H1 (cell line): ENCODE results near the gene ARMC7. TPM values are rescaled to one million over a fixed set of nuclear protein-coding genes. Genes with fewer than 3 reads are reported as not detected.

Experiments used
- CTCF ChIA-PET: fragments of 300-600 bp; sonication (Branson Sonifier 250); formaldehyde crosslinking; loops from one replicate; lab custom pipeline; 2021; ENCODE audit not compliant: partially characterized antibody; lab: Charles Lee
- POLR2A ChIA-PET: fragments of 300-600 bp; sonication (Branson Sonifier 250); formaldehyde crosslinking; loops from one replicate; lab custom pipeline; 2021; ENCODE audit warnings: inconsistent platforms; ENCODE audit not compliant: partially characterized antibody; lab: Charles Lee
- DNase-seq, 2 experiments: peaks; one replicate each; pipeline versions ENCODE4 v3.0.0 to v3.0.0-alpha.2; 2010 to 2022; ENCODE audit warnings: low spot score in 2 of 2, low read depth in 1 of 2, mixed read lengths in 1 of 2
- FAIRE-seq: peaks from 2 replicates; lab custom pipeline; 2011; peaks lifted over from hg19 to GRCh38; lab: Jason Lieb, UNC
- H2AFZ ChIP-seq: 2 replicates; pipeline ENCODE4 v1.8.1; 2012; ENCODE audit warnings: low read length, inconsistent platforms
- H2AK5ac ChIP-seq: 2 replicates; pipeline ENCODE4 v1.6.1; 2013; ENCODE audit warnings: low read depth, low read length
- H2BK120ac ChIP-seq: replicated peaks from 2 replicates; pipeline ENCODE3; 2013; ENCODE audit warnings: low read depth, low read length, inconsistent platforms
- H2BK12ac ChIP-seq: 2 replicates; pipeline ENCODE4 v1.6.1; 2013; ENCODE audit warnings: low read depth, low read length
- H2BK15ac ChIP-seq: 2 replicates; pipeline ENCODE4 v1.6.1; 2013; ENCODE audit warnings: low read length
- H2BK20ac ChIP-seq: 2 replicates; pipeline ENCODE4 v1.6.1; 2013; ENCODE audit warnings: low read length
- H2BK5ac ChIP-seq: 2 replicates; pipeline ENCODE4 v1.6.1; 2013; ENCODE audit warnings: low read depth, low read length
- H3K14ac ChIP-seq: 2 replicates; pipeline ENCODE4 v1.6.1; 2013; ENCODE audit warnings: inconsistent platforms; ENCODE audit not compliant: insufficient read length
- H3K18ac ChIP-seq: 2 replicates; pipeline ENCODE4 v1.6.1; 2013; ENCODE audit warnings: low read length; ENCODE audit errors: extremely low read depth
- H3K23ac ChIP-seq: 2 replicates; pipeline ENCODE4 v1.6.1; 2013; ENCODE audit warnings: inconsistent platforms; ENCODE audit not compliant: insufficient read length
- H3K23me2 ChIP-seq: 2 replicates; pipeline ENCODE4 v1.6.1; 2013; ENCODE audit warnings: low read depth, low read length
- H3K27ac ChIP-seq: 2 replicates; pipeline ENCODE4 v1.6.1; 2011; ENCODE audit warnings: low read depth, low read length, inconsistent platforms
- H3K27me3 ChIP-seq, 4 experiments: replicated peaks in 1 of 4; 1 replicate in 1 of 4; 2 replicates in 3 of 4; pipeline versions ENCODE4 v1.6.1 to v1.8.1; 2011 to 2013; ENCODE audit warnings: low read length in 3 of 4, mild to moderate bottlenecking in 3 of 4, inconsistent platforms in 2 of 4, mixed read lengths in 2 of 4, moderate library complexity in 1 of 4; ENCODE audit not compliant: control insufficient read depth in 3 of 4, insufficient read depth in 3 of 4; ENCODE audit errors: extremely low read depth in 1 of 4
- H3K36me3 ChIP-seq, 4 experiments: 2 replicates each; pipeline versions ENCODE4 v1.6.1 to v1.8.1; 2011 to 2013; ENCODE audit warnings: mild to moderate bottlenecking in 4 of 4, low read length in 3 of 4, moderate library complexity in 2 of 4, control low read depth in 1 of 4, inconsistent platforms in 1 of 4; ENCODE audit not compliant: insufficient read depth in 4 of 4, control insufficient read depth in 2 of 4
- H3K4ac ChIP-seq: replicated peaks from 2 replicates; pipeline ENCODE3; 2013; ENCODE audit warnings: low read length, low read depth, mixed read lengths, inconsistent platforms; ENCODE audit not compliant: insufficient read length
- H3K4me1 ChIP-seq, 4 experiments: replicated peaks in 1 of 4; 1 replicate in 1 of 4; 2 replicates in 3 of 4; pipeline versions ENCODE4 v1.6.1 to v1.8.1; 2011 to 2013; ENCODE audit warnings: low read length in 3 of 4, inconsistent platforms in 2 of 4, mixed read lengths in 1 of 4; ENCODE audit not compliant: insufficient read depth in 4 of 4, control insufficient read depth in 3 of 4
- H3K4me2 ChIP-seq, 2 experiments: 2 replicates each; pipeline versions ENCODE4 v1.6.1 to v1.8.1; 2011 to 2013; ENCODE audit warnings: low read depth in 2 of 2, low read length in 2 of 2, control low read depth in 1 of 2, inconsistent platforms in 1 of 2, mild to moderate bottlenecking in 1 of 2; ENCODE audit not compliant: insufficient read depth in 1 of 2
- H3K4me3 ChIP-seq, 4 experiments: fragments of 200-600, 300-600 bp in 1 of 4; sonication (generic), shearing (Covaris generic), sonication (Bioruptor Twin) in 1 of 4; 2 replicates each; pipeline versions ENCODE4 v1.5.1 to v1.8.1; 2011 to 2016; ENCODE audit warnings: low read length in 4 of 4, low read depth in 3 of 4, control low read depth in 2 of 4, inconsistent platforms in 2 of 4, mild to moderate bottlenecking in 2 of 4, mixed read lengths in 1 of 4, moderate library complexity in 1 of 4; ENCODE audit not compliant: insufficient read depth in 2 of 4; ENCODE audit errors: extremely low read depth in 1 of 4
- H3K56ac ChIP-seq: replicated peaks from 2 replicates; pipeline ENCODE3; 2013; ENCODE audit warnings: low read depth, mild to moderate bottlenecking, mixed read lengths, low read length, inconsistent platforms; ENCODE audit not compliant: insufficient read length
- H3K79me1 ChIP-seq: 2 replicates; pipeline ENCODE4 v1.6.1; 2013; ENCODE audit warnings: low read depth, low read length, control low read depth
- H3K79me2 ChIP-seq, 2 experiments: 2 replicates each; pipeline versions ENCODE4 v1.6.1 to v1.8.1; 2012 to 2013; ENCODE audit warnings: low read length in 2 of 2, mild to moderate bottlenecking in 2 of 2, inconsistent platforms in 1 of 2; ENCODE audit not compliant: insufficient read depth in 2 of 2, control insufficient read depth in 1 of 2
- H3K9ac ChIP-seq, 4 experiments: replicated peaks in 1 of 4; 1 replicate in 1 of 4; 2 replicates in 3 of 4; pipeline versions ENCODE4 v1.6.1 to v1.8.1; 2011 to 2013; ENCODE audit warnings: low read depth in 3 of 4, low read length in 3 of 4, control low read depth in 2 of 4, mild to moderate bottlenecking in 2 of 4, moderate library complexity in 2 of 4, inconsistent platforms in 1 of 4; ENCODE audit errors: extremely low read depth in 1 of 4
- H3K9me3 ChIP-seq, 2 experiments: 2 replicates each; pipeline versions ENCODE4 v1.6.1 to v1.8.1; 2012 to 2013; ENCODE audit warnings: mild to moderate bottlenecking in 2 of 2, moderate library complexity in 2 of 2, control low read depth in 1 of 2, inconsistent platforms in 1 of 2, low read depth in 1 of 2, low read length in 1 of 2, mixed read lengths in 1 of 2; ENCODE audit not compliant: insufficient read depth in 2 of 2
- H4K20me1 ChIP-seq, 2 experiments: replicated peaks in 1 of 2; 2 replicates each; pipeline versions ENCODE3 to v1.8.1; 2011 to 2013; ENCODE audit warnings: inconsistent platforms in 2 of 2, low read length in 2 of 2, mild to moderate bottlenecking in 1 of 2; ENCODE audit not compliant: insufficient read depth in 2 of 2, control insufficient read depth in 1 of 2
- H4K5ac ChIP-seq: 2 replicates; pipeline ENCODE4 v1.6.1; 2013; ENCODE audit warnings: low read length, low read depth, mixed read lengths, inconsistent platforms; ENCODE audit not compliant: insufficient read length
- H4K8ac ChIP-seq: 2 replicates; pipeline ENCODE4 v1.8.0; 2013; ENCODE audit warnings: mild to moderate bottlenecking, moderate library complexity, low read length, inconsistent platforms; ENCODE audit not compliant: insufficient read depth; ENCODE audit errors: extremely low read depth
- H4K91ac ChIP-seq: replicated peaks from 2 replicates; pipeline ENCODE3; 2013; ENCODE audit warnings: low read length, mixed read lengths, inconsistent platforms; ENCODE audit not compliant: insufficient read length
- CTBP2 ChIP-seq: IDR thresholded peaks from 2 replicates; pipeline ENCODE4 v1.7.0; 2011; ENCODE audit warnings: borderline replicate concordance, mild to moderate bottlenecking, moderate library complexity, mixed read lengths, low read length; ENCODE audit not compliant: insufficient read depth, insufficient read length
- SRF ChIP-seq: IDR thresholded peaks from 2 replicates; pipeline ENCODE4 v1.6.1; 2011; ENCODE audit warnings: mild to moderate bottlenecking, low read depth, low read length, moderate library complexity
- YY1 ChIP-seq: IDR thresholded peaks from 2 replicates; pipeline ENCODE4 v1.6.1; 2011; ENCODE audit warnings: low read depth, mild to moderate bottlenecking, low read length
- WGBS, 2 experiments: shearing (Covaris generic) in 1 of 2; methylation state at CpG; one replicate each; pipeline versions ENCODE4 v1.1.6 to v1.1.7; 2013 to 2015; ENCODE audit warnings: low lambda C conversion rate in 2 of 2, mixed read lengths in 2 of 2, inconsistent platforms in 1 of 2, low coverage in 1 of 2, missing lambda C conversion rate in 1 of 2; ENCODE audit not compliant: insufficient replicate concordance in 2 of 2, insufficient coverage in 1 of 2, insufficient read length in 1 of 2; ENCODE audit errors: extremely low coverage in 1 of 2, missing lambda C conversion rate in 1 of 2; 5-methylcytosine and 5-hydroxymethylcytosine counted together
- polyA plus RNA-seq, 7 experiments: library from polyadenylated mRNA; depleted of rRNA in 3 of 7; stranded (reverse) in 5 of 7; unstranded in 2 of 7; fragments of >200 nt in 5 of 7; fragments of 200-250 nt in 2 of 7; gene quantifications; 1 replicate in 5 of 7; 2 replicates in 1 of 7; 4 replicates in 1 of 7; pipeline versions ENCODE4 v1.2.1 to v1.2.3, GENCODE V29; 2011 to 2013; ENCODE audit warnings: missing spikeins in 2 of 7, mixed read lengths in 2 of 7
- total RNA-seq: library from RNA; stranded (reverse); fragmentation: NEBNext Ultra II Directional; extraction: Animal tissue kit (Norgen Biotek cat#: 25700); gene quantifications from 2 replicates; pipeline ENCODE4 v1.2.1, GENCODE V29; 2021

The ARMC7 gene
- total and polyA plus RNA-seq, 2 of the 8 experiments (the other 6 are each of a cell fraction or from before 2014, with no cell fraction given) = 9.8 to 13.6 TPM

DNA sequence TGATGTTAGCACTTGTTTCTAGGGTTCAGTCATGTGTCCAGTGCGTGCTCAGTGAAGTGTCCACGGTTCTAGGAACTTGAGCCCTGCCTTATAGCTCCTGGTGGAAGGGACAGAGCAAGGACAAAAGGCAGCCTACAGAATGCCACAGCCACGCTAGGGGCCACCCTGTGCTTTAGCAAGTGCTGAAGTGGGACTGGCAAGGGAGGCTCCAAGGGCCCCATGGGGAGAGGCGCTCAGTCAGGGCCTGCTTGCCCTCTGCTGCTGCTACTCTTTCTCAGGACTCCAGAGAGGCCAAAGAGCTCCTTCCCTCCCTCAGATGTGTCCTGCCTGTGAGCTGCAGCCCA lies 15.0 kb downstream of the ARMC7 start:
- H3K9ac ChIP-seq = no peak overlapping the region
- ChIA-PET POLR2A (interaction anchor here (1.2 to 13.9 kb wide), 5 partner anchors 8 to 58 kb away, joined by 3 to 134 read pairs (median 8); no protein-coding TSS in a partner anchor), CTCF (interaction anchor here (1.3 to 12.9 kb wide), 5 partner anchors 7 to 77 kb away, joined by 3 to 239 read pairs (median 15); partner anchors contain the start of genes ARMC7 and NT5C)
- peaks cover 0 to 2% (median under 1%) of the 10 kb centered on the region in 4 experiments; a peak in 1 of 7 replicates for H3K4me1 ChIP-seq
- DNase-seq (no peak), FAIRE-seq (no peak)
- no peak overlapping the region for H4K5ac ChIP-seq
- H2BK5ac ChIP-seq = no peak overlapping the region
- no peaks in the 10 kb centered on the region; a peak in 1 of 7 replicates for H3K27me3 ChIP-seq
- H3K79me1 ChIP-seq = no peaks in the 10 kb centered on the region; the same call in 1 of the 2 replicates
- no peak overlapping the region for H3K18ac ChIP-seq
- H3K4me3 ChIP-seq = no peak overlapping the region
- no peak overlapping the region for H3K14ac ChIP-seq
- 90% methylated on average over 4 of the region's 4 CpGs; no CpG with 5 or more reads in 1 of the 2 experiments for WGBS, 2 experiments
- H4K8ac ChIP-seq = no peak overlapping the region; the same call in 1 of the 2 replicates
- no peak overlapping the region for H4K91ac ChIP-seq
- H2BK120ac ChIP-seq = no peak overlapping the region
- no peak overlapping the region for H2BK20ac ChIP-seq
- H3K23ac ChIP-seq = no peak overlapping the region
- H3K27ac ChIP-seq = no peak overlapping the region
- H2AK5ac ChIP-seq = no peak overlapping the region
- H3K4me2 ChIP-seq = no peak overlapping the region
- no peak overlapping the region for H2BK12ac ChIP-seq
- no peak overlapping the region for H3K4ac ChIP-seq
- no peaks in the 10 kb centered on the region for H3K9me3 ChIP-seq
- H3K79me2 ChIP-seq = peaks cover 0 to 7% of the 10 kb centered on the region in 2 experiments; a peak in 1 of 4 replicates
- no peak overlapping the region for H3K56ac ChIP-seq
- H2AFZ ChIP-seq = no peak overlapping the region
- no peak for TF ChIP-seq SRF
- no peak for TF ChIP-seq CTBP2
- TF ChIP-seq YY1 = no peak
- no peak overlapping the region for H2BK15ac ChIP-seq
- H3K23me2 ChIP-seq = no peaks in the 10 kb centered on the region
- peaks cover 3 to 8% of the 10 kb centered on the region in 2 experiments for H4K20me1 ChIP-seq
- H3K36me3 ChIP-seq = peaks cover 0 to 10% (median 6%) of the 10 kb centered on the region in 4 experiments; a peak in 6 of 8 replicates
